PC-9 (cell line): ENCODE measurements around the gene GJC2. TPM values are rescaled to one million over a fixed set of nuclear protein-coding genes. Genes with fewer than 3 reads are reported as not detected.
A peak's percentile ranks its signal among the peaks of the same experiment; 100 is the strongest.

Source experiments
- BruUV-seq: library from RNA; stranded (reverse); fragments of 400-500 nt; replicated peaks from 2 replicates; lab custom pipeline; 2021; lab: Mats Ljungman, UMichigan
- CTCF ChIA-PET: fragments of 300-600 bp; sonication (Branson Sonifier 250); formaldehyde crosslinking; loops from one replicate; lab custom pipeline; 2022; ENCODE audit warnings: antibody characterized with exemption; lab: Charles Lee
- POLR2A ChIA-PET: fragments of 300-600 bp; sonication (Branson Sonifier 250); formaldehyde crosslinking; loops from one replicate; lab custom pipeline; 2022; ENCODE audit warnings: antibody characterized with exemption; ENCODE audit not compliant: unreplicated experiment; lab: Charles Lee
- DNase-seq, 2 experiments: peaks; one replicate each; pipeline versions ENCODE4 v3.0.0 to v3.0.0-alpha.2; 2015 to 2022; ENCODE audit warnings: mixed read lengths in 1 of 2
- H2AFZ ChIP-seq: fragments of 200-600 bp; sonication (generic); 2 replicates; pipeline ENCODE4 v1.8.1; 2017; ENCODE audit warnings: antibody characterized with exemption
- H3F3A ChIP-seq: fragments of 200-600 bp; sonication (generic); 2 replicates; pipeline ENCODE4 v1.8.1; 2017; ENCODE audit warnings: antibody characterized with exemption, mild to moderate bottlenecking, low read depth; ENCODE audit not compliant: insufficient read depth
- H3K27ac ChIP-seq: fragments of 200-600 bp; sonication (generic); 2 replicates; pipeline ENCODE4 v1.6.1; 2016; ENCODE audit warnings: mixed run types
- H3K27me3 ChIP-seq: fragments of 200-600 bp; sonication (generic); 2 replicates; pipeline ENCODE4 v1.6.1; 2016; ENCODE audit warnings: low read depth, mixed run types; ENCODE audit not compliant: insufficient read depth
- H3K36me3 ChIP-seq: fragments of 200-600 bp; sonication (generic); 2 replicates; pipeline ENCODE4 v1.6.1; 2016; ENCODE audit warnings: low read depth, mixed run types
- H3K4me1 ChIP-seq: fragments of 200-600 bp; sonication (generic); replicated peaks from 2 replicates; pipeline ENCODE4 v1.6.1; 2016; ENCODE audit warnings: mixed run types; ENCODE audit not compliant: insufficient read depth
- H3K4me2 ChIP-seq: fragments of 200-600 bp; sonication (generic); 2 replicates; pipeline ENCODE4 v1.6.1; 2017; ENCODE audit warnings: mixed run types
- H3K4me3 ChIP-seq: fragments of 200-600 bp; sonication (generic); 2 replicates; pipeline ENCODE4 v1.6.1; 2016; ENCODE audit warnings: mixed run types
- H3K79me2 ChIP-seq: fragments of 200-600 bp; sonication (generic); 2 replicates; pipeline ENCODE4 v1.6.1; 2017; ENCODE audit warnings: low read depth, mixed run types
- H3K9me2 ChIP-seq: fragments of 200-600 bp; sonication (generic); 2 replicates; pipeline ENCODE4 v1.8.1; 2017; ENCODE audit warnings: mild to moderate bottlenecking; ENCODE audit not compliant: insufficient read depth
- H3K9me3 ChIP-seq: fragments of 200-600 bp; sonication (generic); 2 replicates; pipeline ENCODE4 v1.8.1; 2016; ENCODE audit warnings: low read depth; ENCODE audit not compliant: insufficient read depth
- H4K20me1 ChIP-seq: fragments of 200-600 bp; sonication (generic); 2 replicates; pipeline ENCODE4 v1.8.1; 2017; ENCODE audit not compliant: insufficient read depth
- CTCF ChIP-seq: fragments of 200-600 bp; sonication (generic); conservative IDR thresholded peaks from 2 replicates; pipeline ENCODE4 v1.6.1; 2017; ENCODE audit warnings: mixed run types, antibody characterized with exemption, mild to moderate bottlenecking, moderate library complexity
- EZH2 ChIP-seq: fragments of 200-600 bp; sonication (generic); IDR thresholded peaks from 2 replicates; pipeline ENCODE4 v1.8.0; 2017; ENCODE audit warnings: antibody characterized with exemption, low read depth
- intact Hi-C: fragments of 100-400 bp; cut with micrococcal nuclease; formaldehyde crosslinking; loops from one replicate; pipeline ENCODE4 v1.10.0; 2022; ENCODE audit not compliant: unreplicated experiment
- total RNA-seq: library from RNA; stranded (reverse); gene quantifications from 2 replicates; pipeline ENCODE4 v1.2.3, GENCODE V29; 2021

Gene GJC2
- total RNA-seq, 1 experiment from 2014 or later, result 2.1 TPM

GRCh38 chr1:228108742-228109072 is 41.0 kb upstream of the GJC2 start:
- H3K4me3 ChIP-seq, result peak overlapping the region; percentile 97
- H4K20me1 ChIP-seq, result no peaks in the 10 kb centered on the region
- no peak for TF ChIP-seq CTCF
- no peak for TF ChIP-seq EZH2
- H3K36me3 ChIP-seq, result 0 out of 2 replicates have a peak, but pooled peaks cover 4% of the 10 kb centered on the region
- H3K27ac ChIP-seq, result no peak overlapping the region
- CTCF ChIA-PET, result no interaction called here
- H3F3A ChIP-seq, result peaks cover 9% of the 10 kb centered on the region; the same call in 1 of the 2 replicates
- peaks cover 14% of the 10 kb centered on the region for H3K79me2 ChIP-seq
- H3K4me1 ChIP-seq, result peaks cover 10% of the 10 kb centered on the region
- intact Hi-C loops, result loop anchor here (1.0 kb wide), 3 partner anchors 32 to 344 kb away; partner anchors contain the start of gene GUK1
- H2AFZ ChIP-seq, result peak overlapping the region; percentile 96
- no peak for DNase-seq
- no peaks in the 10 kb centered on the region for H3K9me3 ChIP-seq
- H3K9me2 ChIP-seq, result no peaks in the 10 kb centered on the region
- H3K4me2 ChIP-seq, result peak overlapping the region; percentile 99
- POLR2A ChIA-PET, result no interaction called here
- no peaks in the 10 kb centered on the region for H3K27me3 ChIP-seq
- TSS peak; percentile 61 for BruUV-seq

GRCh38 chr1:228109073-228109961 is 40.4 kb upstream of the GJC2 start, which contains the start of gene MRPL55:
Gene MRPL55, minus strand, starts transcription at chr1:228109299. Its CDS starts 1,039 bp downstream, at chr1:228108260.
- TF ChIP-seq CTCF (no peak), EZH2 (no peak)
- Histone ChIP-seq H3K4me3 (peak within 1 kb of the TSS; percentile 97), H3K4me1 (peaks cover 6% of the 10 kb centered on the region), H3K36me3 (0 out of 2 replicates have a peak, but pooled peaks cover 4% of the 10 kb centered on the region), H3K79me2 (peaks cover 14% of the 10 kb centered on the region), H3F3A (peaks cover 5% of the 10 kb centered on the region; the same call in 1 of the 2 replicates), H3K27me3 (no peaks in the 10 kb centered on the region), H3K9me3 (no peaks in the 10 kb centered on the region), H3K4me2 (peak within 1 kb of the TSS; percentile 99), H2AFZ (peak within 1 kb of the TSS; percentile 96), H4K20me1 (no peaks in the 10 kb centered on the region), H3K27ac (no peak within 1 kb of the TSS), H3K9me2 (no peaks in the 10 kb centered on the region)
- ChIA-PET CTCF (interaction anchor here (1.0 kb wide), 1 partner anchor 22 kb away, joined by 4 read pairs; no protein-coding TSS in a partner anchor), POLR2A (interaction anchor here (0.6 to 0.7 kb wide), 2 partner anchors 119 to 156 kb away, joined by 4 to 9 read pairs; no protein-coding TSS in a partner anchor)
- peak; percentile 90 to 99 for DNase-seq
- intact Hi-C loops, result loop anchor here (1.0 kb wide), 3 partner anchors 31 to 345 kb away; partner anchors contain the start of gene GUK1
- no TSS peak for BruUV-seq

GRCh38 chr1:228109962-228110488 is 39.7 kb upstream of the GJC2 start:
- TF ChIP-seq EZH2, result no peak
- no peak for TF ChIP-seq CTCF
- BruUV-seq, result no TSS peak
- Histone ChIP-seq H2AFZ (peak overlapping the region; percentile 96), H3K9me3 (no peaks in the 10 kb centered on the region), H3F3A (no peaks in the 10 kb centered on the region; the same call in 1 of the 2 replicates), H3K79me2 (peaks cover 14% of the 10 kb centered on the region), H4K20me1 (no peaks in the 10 kb centered on the region), H3K27ac (no peak overlapping the region), H3K27me3 (no peaks in the 10 kb centered on the region), H3K4me2 (peak overlapping the region; percentile 99), H3K4me1 (peaks cover 6% of the 10 kb centered on the region), H3K36me3 (0 out of 2 replicates have a peak, but pooled peaks cover 4% of the 10 kb centered on the region), H3K9me2 (no peaks in the 10 kb centered on the region), H3K4me3 (peak overlapping the region; percentile 97)
- DNase-seq, result no peak
- POLR2A ChIA-PET, result interaction anchor here (0.6 to 0.7 kb wide), 2 partner anchors 120 to 156 kb away, joined by 4 to 9 read pairs; no protein-coding TSS in a partner anchor
- CTCF ChIA-PET, result interaction anchor here (1.0 kb wide), 1 partner anchor 21 kb away, joined by 4 read pairs; no protein-coding TSS in a partner anchor
- intact Hi-C loops, result loop anchor here (1.0 kb wide), 3 partner anchors 30 to 346 kb away; partner anchors contain the start of gene GUK1
